ENCODE results near the gene GRIK4. TPM values are rescaled to one million over a fixed set of nuclear protein-coding genes. Genes with fewer than 3 reads are reported as not detected.

Gene GRIK4
- total RNA-seq, 4 donors from 2014 or later, result 0.57 to 0.85 TPM; not detected in 2

GRCh38 chr11:120509346-120510053 is 2.0 kb upstream of the GRIK4 start:
- no peak for TF ChIP-seq CTCF (IDR thresholded peaks at IDR 0.05; ENCODE audit: low read depth)

GRCh38 chr11:120510406-120511115 is 987 bp upstream of the GRIK4 start:
- TF ChIP-seq CTCF (IDR thresholded peaks at IDR 0.05; ENCODE audit: low read depth), result no peak

GRCh38 chr11:120511820-120512738 is 531 bp downstream of the GRIK4 start:
- no peak for TF ChIP-seq CTCF (IDR thresholded peaks at IDR 0.05; ENCODE audit: low read depth)

- TF ChIP-seq CTCF (IDR thresholded peaks at IDR 0.05; ENCODE audit: low read depth), result no peak
Measured at GRCh38 chr11:120512739-120513435, 1.3 kb downstream of the GRIK4 start.

GRCh38 chr11:120513436-120514315 is 2.1 kb downstream of the GRIK4 start:
- no peak for TF ChIP-seq CTCF (IDR thresholded peaks at IDR 0.05; ENCODE audit: low read depth)

- no peak for TF ChIP-seq CTCF (IDR thresholded peaks at IDR 0.05; ENCODE audit: low read depth)
Measured at GRCh38 chr11:120514541-120515121, 3.1 kb downstream of the GRIK4 start.
